T-helper 2 cell treated with Interferon-gamma antibody and Interleukin-4, amounts not matched to agents 5 μg/mL and 100 μg/mL, for 36 hours (primary cell): ENCODE data around the gene RSAD2.
A peak's percentile ranks its signal among the peaks of the same experiment; 100 is the strongest.

Experiments used
- DNase-seq: peaks from one replicate; pipeline ENCODE4 v3.0.0; 2021; ENCODE audit warnings: low spot score
- H3K27ac Mint-ChIP-seq: one replicate; pipeline ENCODE4 v1.8.0; 2021; ENCODE audit warnings: mild to moderate bottlenecking, mixed read lengths
- H3K27me3 Mint-ChIP-seq: one replicate; pipeline ENCODE4 v1.8.0; 2021; ENCODE audit warnings: low read depth, mixed read lengths
- H3K36me3 Mint-ChIP-seq: one replicate; pipeline ENCODE4 v1.8.0; 2021; ENCODE audit warnings: low read depth, mixed read lengths
- H3K4me1 Mint-ChIP-seq: one replicate; pipeline ENCODE4 v1.8.0; 2021; ENCODE audit warnings: low read depth, mixed read lengths
- H3K4me3 Mint-ChIP-seq: one replicate; pipeline ENCODE4 v1.8.0; 2022; ENCODE audit warnings: mild to moderate bottlenecking, moderate library complexity, mixed read lengths
- H3K9me3 Mint-ChIP-seq: one replicate; pipeline ENCODE4 v1.8.0; 2021; ENCODE audit warnings: mixed read lengths

The RSAD2 gene

DNA sequence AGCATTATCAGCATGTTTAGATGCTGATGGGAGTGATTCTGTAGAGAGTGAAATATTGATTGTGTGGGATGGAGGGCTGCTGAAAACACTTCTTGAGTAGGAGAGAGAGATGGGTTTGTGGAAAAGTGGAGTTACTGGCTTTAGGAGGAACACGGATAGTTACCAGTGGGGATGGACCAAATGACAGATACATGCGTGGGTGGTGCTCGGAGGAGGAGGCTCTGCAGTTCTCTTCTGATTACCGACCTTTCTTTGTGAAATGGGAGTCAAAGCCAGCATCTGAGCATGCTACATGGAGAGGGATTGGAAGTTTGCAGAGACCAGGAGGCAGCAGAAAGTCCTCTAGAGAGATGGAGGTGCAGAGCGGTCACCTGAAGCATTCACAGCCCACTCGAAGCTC is 65.9 kb downstream of the RSAD2 start:
- H3K36me3 Mint-ChIP-seq = peaks cover 46% of the 10 kb centered on the region
- peaks cover 43% of the 10 kb centered on the region for H3K4me1 Mint-ChIP-seq
- no peaks in the 10 kb centered on the region for H3K27me3 Mint-ChIP-seq
- no peak overlapping the region for H3K4me3 Mint-ChIP-seq
- no peaks in the 10 kb centered on the region for H3K9me3 Mint-ChIP-seq
- DNase-seq = no peak
- H3K27ac Mint-ChIP-seq = peak overlapping the region; percentile 26

DNA sequence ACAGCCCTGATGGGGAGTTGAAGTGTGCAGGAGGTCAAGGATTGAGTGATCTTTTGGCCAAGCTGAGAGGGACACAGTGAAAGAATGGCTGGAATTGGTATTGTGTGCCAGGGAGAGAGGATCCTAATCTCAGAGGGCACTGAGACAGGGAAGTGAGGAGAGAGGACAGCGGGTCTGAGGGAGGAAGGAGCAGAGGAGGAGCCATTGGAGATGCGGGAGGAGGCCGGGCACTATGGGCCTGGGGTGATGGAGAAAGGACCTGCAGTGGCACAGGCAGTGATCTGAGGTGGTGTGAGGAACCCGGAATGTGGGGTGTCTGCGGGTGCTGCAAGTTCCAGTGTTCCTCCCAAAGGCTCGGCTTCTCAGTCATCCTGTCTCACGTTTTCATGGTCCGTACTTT is 66.4 kb downstream of the RSAD2 start:
- DNase-seq = no peak
- Mint-ChIP-seq H3K27me3 (no peaks in the 10 kb centered on the region), H3K4me3 (no peak overlapping the region), H3K36me3 (peaks cover 49% of the 10 kb centered on the region), H3K4me1 (peaks cover 40% of the 10 kb centered on the region), H3K27ac (peak overlapping the region; percentile 1), H3K9me3 (no peaks in the 10 kb centered on the region)

DNA sequence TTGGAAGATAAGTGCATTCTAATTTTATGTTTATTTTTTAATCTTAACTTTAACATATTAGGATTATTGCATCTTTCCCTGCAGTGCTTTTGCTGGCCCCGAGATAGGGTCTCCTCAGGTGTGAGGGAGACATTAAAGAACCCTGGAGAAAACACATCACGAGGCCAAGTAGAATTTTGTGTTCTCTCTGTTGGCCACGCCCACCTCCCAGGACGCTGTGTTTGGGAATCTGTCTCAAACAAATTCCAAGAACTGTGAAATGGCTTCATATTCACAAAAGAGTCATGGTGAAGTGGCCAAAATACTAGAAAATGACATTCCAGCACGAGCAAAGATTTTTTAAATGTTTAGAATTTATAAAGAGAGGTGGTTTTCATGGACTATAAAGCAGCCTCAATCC is 67.0 kb downstream of the RSAD2 start:
- Mint-ChIP-seq H3K36me3 (peaks cover 52% of the 10 kb centered on the region), H3K4me1 (peaks cover 40% of the 10 kb centered on the region), H3K4me3 (no peak overlapping the region), H3K27ac (no peak overlapping the region), H3K27me3 (no peaks in the 10 kb centered on the region), H3K9me3 (no peaks in the 10 kb centered on the region)
- DNase-seq = no peak

DNA sequence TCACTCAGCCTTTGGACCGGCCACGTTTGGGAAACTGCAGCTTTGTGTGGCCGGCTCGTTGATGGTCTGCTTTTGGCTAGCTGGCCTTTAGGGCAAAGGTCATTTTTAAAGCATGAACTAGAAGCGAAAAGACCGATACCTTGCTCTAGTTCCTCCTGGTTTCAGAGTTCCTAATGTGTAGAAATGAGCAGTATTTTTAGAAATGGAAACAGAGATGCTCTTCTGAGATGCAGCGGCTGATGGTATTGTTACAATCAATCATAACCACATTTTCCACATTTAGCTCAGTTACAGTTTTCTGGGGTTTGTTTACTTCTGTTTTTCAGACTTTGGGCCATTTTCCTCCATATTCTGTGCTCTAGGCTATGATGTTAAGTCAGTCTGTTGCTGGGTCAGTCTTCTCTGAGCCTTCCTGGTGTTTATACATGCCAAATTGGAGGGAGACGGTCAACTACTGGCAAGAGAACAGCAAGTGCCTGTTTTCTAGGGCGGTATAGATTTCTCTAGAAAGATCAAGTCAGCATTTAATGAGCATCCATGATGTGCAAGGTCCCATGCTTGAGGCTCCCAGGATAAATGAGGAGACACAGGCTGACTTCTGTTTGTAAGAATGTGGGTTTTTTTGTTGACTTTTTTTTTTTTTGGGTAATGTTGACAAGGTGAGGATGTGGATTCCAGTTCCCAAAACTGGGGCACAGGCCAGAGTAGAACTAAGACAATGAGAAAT is 67.7 kb downstream of the RSAD2 start:
- no peaks in the 10 kb centered on the region for H3K27me3 Mint-ChIP-seq
- H3K36me3 Mint-ChIP-seq = peaks cover 54% of the 10 kb centered on the region
- H3K4me1 Mint-ChIP-seq = peaks cover 43% of the 10 kb centered on the region
- no peak for DNase-seq
- no peak overlapping the region for H3K4me3 Mint-ChIP-seq
- no peaks in the 10 kb centered on the region for H3K9me3 Mint-ChIP-seq
- H3K27ac Mint-ChIP-seq = peak overlapping the region; percentile 53

DNA sequence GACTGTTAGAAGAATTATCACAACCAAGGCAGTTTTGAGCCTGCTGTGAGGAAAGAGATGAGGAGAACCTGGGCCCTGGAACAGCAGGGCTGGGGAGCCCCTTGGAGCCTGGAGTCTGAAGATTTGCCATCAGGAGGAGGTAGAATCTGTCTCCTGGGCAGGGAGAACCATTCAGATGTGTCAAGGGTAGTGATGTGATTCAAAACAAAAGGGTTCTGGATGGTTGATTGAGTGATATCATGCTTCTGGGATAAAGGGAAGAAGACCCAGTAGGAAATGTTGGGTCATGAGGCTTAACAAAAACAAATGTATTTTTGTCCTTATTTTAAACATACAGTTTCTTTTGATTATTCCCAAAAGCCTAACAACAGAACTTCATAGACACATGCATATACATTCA is 68.2 kb downstream of the RSAD2 start:
- no peak for DNase-seq
- no peaks in the 10 kb centered on the region for H3K27me3 Mint-ChIP-seq
- H3K4me3 Mint-ChIP-seq = no peak overlapping the region
- H3K36me3 Mint-ChIP-seq = peaks cover 54% of the 10 kb centered on the region
- H3K9me3 Mint-ChIP-seq = no peaks in the 10 kb centered on the region
- peaks cover 48% of the 10 kb centered on the region for H3K4me1 Mint-ChIP-seq
- peak overlapping the region; percentile 53 for H3K27ac Mint-ChIP-seq

DNA sequence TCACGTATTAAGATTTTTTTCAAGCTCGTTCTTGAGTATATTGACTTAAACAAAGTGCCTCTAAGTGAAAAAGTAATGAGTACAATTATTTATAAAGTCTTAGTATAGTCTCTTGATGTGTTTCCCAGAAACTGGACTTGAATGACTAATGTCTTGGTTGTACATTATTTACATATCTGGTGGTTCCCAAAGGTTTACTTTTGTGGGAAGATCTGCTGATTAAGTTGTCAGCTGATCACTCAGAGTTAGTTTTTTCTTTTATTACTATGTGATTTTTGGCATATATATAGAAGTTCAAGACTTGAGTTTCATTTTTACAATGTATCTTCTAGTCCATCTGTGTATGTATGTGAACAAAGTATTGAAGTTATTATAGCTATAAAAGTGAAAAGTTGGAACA is 69.1 kb downstream of the RSAD2 start:
- H3K4me3 Mint-ChIP-seq = no peak overlapping the region
- H3K27ac Mint-ChIP-seq = no peak overlapping the region
- no peak for DNase-seq

More for the DNA sequence above, 69.1 kb downstream of the RSAD2 start:
- Mint-ChIP-seq H3K4me1 (peaks cover 51% of the 10 kb centered on the region), H3K9me3 (no peaks in the 10 kb centered on the region), H3K27me3 (no peaks in the 10 kb centered on the region), H3K36me3 (peaks cover 48% of the 10 kb centered on the region)
